H9 (cell line): Measurements from ENCODE around the gene CCDC102B. TPM values are rescaled to one million over a fixed set of nuclear protein-coding genes. Genes with fewer than 3 reads are reported as not detected.

Experiments
- DNase-seq: peaks from one replicate; pipeline ENCODE4 v3.0.0-alpha.2; 2017
- H2AFZ ChIP-seq: one replicate; pipeline ENCODE4 v1.6.1; 2013; ENCODE audit warnings: mild to moderate bottlenecking, low read length, control low read depth, moderate library complexity
- H2AK5ac ChIP-seq: 2 replicates; pipeline ENCODE4 v1.6.1; 2013; ENCODE audit warnings: low read length, control low read depth, mixed read lengths; ENCODE audit not compliant: insufficient read length
- H2BK120ac ChIP-seq: one replicate; pipeline ENCODE4 v1.6.1; 2013; ENCODE audit warnings: low read depth, mild to moderate bottlenecking, low read length, control low read depth, inconsistent platforms; ENCODE audit not compliant: poor library complexity, severe bottlenecking
- H2BK12ac ChIP-seq: 2 replicates; pipeline ENCODE4 v1.6.1; 2013; ENCODE audit warnings: low read length, control low read depth, mixed read lengths, low read depth; ENCODE audit not compliant: insufficient read length
- H2BK15ac ChIP-seq: 2 replicates; pipeline ENCODE4 v1.6.1; 2013; ENCODE audit warnings: low read depth, low read length, control low read depth
- H2BK20ac ChIP-seq: one replicate; pipeline ENCODE4 v1.6.1; 2013; ENCODE audit warnings: low read depth, mild to moderate bottlenecking, low read length, control low read depth, inconsistent platforms; ENCODE audit not compliant: poor library complexity, severe bottlenecking
- H2BK5ac ChIP-seq: 2 replicates; pipeline ENCODE4 v1.6.1; 2013; ENCODE audit warnings: low read length, control low read depth, mixed read lengths; ENCODE audit not compliant: insufficient read length
- H3K14ac ChIP-seq: 2 replicates; pipeline ENCODE4 v1.6.1; 2013; ENCODE audit warnings: low read length, control low read depth; ENCODE audit not compliant: insufficient read depth
- H3K18ac ChIP-seq: 2 replicates; pipeline ENCODE4 v1.6.1; 2013; ENCODE audit warnings: low read depth, mild to moderate bottlenecking, mixed read lengths, low read length, control low read depth; ENCODE audit not compliant: insufficient read length
- H3K23ac ChIP-seq: 2 replicates; pipeline ENCODE4 v1.6.1; 2013; ENCODE audit warnings: low read length, control low read depth, mixed read lengths, low read depth; ENCODE audit not compliant: insufficient read length
- H3K23me2 ChIP-seq: 2 replicates; pipeline ENCODE4 v1.6.1; 2013; ENCODE audit warnings: low read depth, mild to moderate bottlenecking, mixed read lengths, low read length, control low read depth; ENCODE audit not compliant: insufficient read length, poor library complexity, severe bottlenecking
- H3K27ac ChIP-seq: 2 replicates; pipeline ENCODE4 v1.5.1; 2013; ENCODE audit warnings: low read length, control low read depth, mixed read lengths, low read depth; ENCODE audit not compliant: insufficient read length
- H3K27me3 ChIP-seq: 2 replicates; pipeline ENCODE4 v1.6.1; 2013; ENCODE audit warnings: low read length, control low read depth, inconsistent platforms; ENCODE audit not compliant: insufficient read depth
- H3K4ac ChIP-seq: 2 replicates; pipeline ENCODE4 v1.6.1; 2013; ENCODE audit warnings: low read depth, mild to moderate bottlenecking, control low read depth, inconsistent platforms, low read length, moderate library complexity
- H3K4me1 ChIP-seq: 2 replicates; pipeline ENCODE4 v1.6.1; 2013; ENCODE audit warnings: low read length, control low read depth, inconsistent platforms; ENCODE audit not compliant: insufficient read depth
- H3K4me2 ChIP-seq: 2 replicates; pipeline ENCODE4 v1.6.1; 2013; ENCODE audit warnings: low read length, control low read depth, mixed read lengths; ENCODE audit not compliant: insufficient read length, insufficient read depth
- H3K56ac ChIP-seq: 2 replicates; pipeline ENCODE4 v1.6.1; 2013; ENCODE audit warnings: low read depth, mild to moderate bottlenecking, mixed read lengths, low read length, control low read depth; ENCODE audit not compliant: insufficient read length
- H3K79me1 ChIP-seq: 2 replicates; pipeline ENCODE4 v1.6.1; 2013; ENCODE audit warnings: low read depth, mild to moderate bottlenecking, moderate library complexity, low read length, control low read depth, inconsistent platforms; ENCODE audit not compliant: insufficient read depth, poor library complexity, severe bottlenecking
- H3K79me2 ChIP-seq: 2 replicates; pipeline ENCODE4 v1.6.1; 2013; ENCODE audit warnings: low read length, control low read depth, inconsistent platforms; ENCODE audit not compliant: insufficient read depth
- H3K9ac ChIP-seq: 2 replicates; pipeline ENCODE4 v1.6.1; 2013; ENCODE audit warnings: low read length, control low read depth, mixed read lengths; ENCODE audit not compliant: insufficient read length; ENCODE audit errors: extremely low read depth
- H3K9me3 ChIP-seq: one replicate; pipeline ENCODE4 v1.6.1; 2013; ENCODE audit warnings: low read depth, low read length, inconsistent platforms; ENCODE audit not compliant: control insufficient read depth
- H3T11ph ChIP-seq: one replicate; pipeline ENCODE4 v1.6.1; 2013; ENCODE audit warnings: mild to moderate bottlenecking, low read length, control low read depth, inconsistent platforms
- H4K20me1 ChIP-seq: one replicate; pipeline ENCODE4 v1.6.1; 2013; ENCODE audit not compliant: control insufficient read depth, insufficient read length, insufficient read depth
- H4K5ac ChIP-seq: 2 replicates; pipeline ENCODE4 v1.6.1; 2013; ENCODE audit warnings: low read depth, mild to moderate bottlenecking, mixed read lengths, low read length, control low read depth; ENCODE audit not compliant: insufficient read length
- H4K8ac ChIP-seq: replicated peaks from 2 replicates; pipeline ENCODE4 v1.6.1; 2013; ENCODE audit warnings: low read length, control low read depth, mixed read lengths, low read depth; ENCODE audit not compliant: insufficient read length
- H4K91ac ChIP-seq: 2 replicates; pipeline ENCODE4 v1.6.1; 2013; ENCODE audit warnings: low read depth, mild to moderate bottlenecking, moderate library complexity, mixed read lengths, low read length, control low read depth; ENCODE audit not compliant: insufficient read length
- H3K27ac Mint-ChIP-seq, 3 experiments: 2 replicates in 2 of 3; 3 replicates in 1 of 3; pipeline ENCODE4 v1.8.0; 2020 to 2021; ENCODE audit warnings: mixed read lengths in 3 of 3, mild to moderate bottlenecking in 1 of 3, moderate library complexity in 1 of 3
- H3K27me3 Mint-ChIP-seq: 2 replicates; pipeline ENCODE4 v1.8.0; 2021; ENCODE audit warnings: low read depth, mild to moderate bottlenecking, moderate library complexity, mixed read lengths
- H3K36me3 Mint-ChIP-seq, 3 experiments: 2 replicates in 2 of 3; 3 replicates in 1 of 3; pipeline ENCODE4 v1.8.0; 2020 to 2021; ENCODE audit warnings: low read depth in 3 of 3, mixed read lengths in 3 of 3; ENCODE audit not compliant: insufficient read depth in 1 of 3
- H3K4me1 Mint-ChIP-seq, 2 experiments: 2 replicates each; pipeline ENCODE4 v1.8.0; 2020; ENCODE audit warnings: mixed read lengths in 2 of 2
- H3K4me3 Mint-ChIP-seq, 2 experiments: 2 replicates in 1 of 2; 3 replicates in 1 of 2; pipeline ENCODE4 v1.8.0; 2020 to 2021; ENCODE audit warnings: mild to moderate bottlenecking in 2 of 2, mixed read lengths in 2 of 2, moderate library complexity in 1 of 2
- H3K9me3 Mint-ChIP-seq, 2 experiments: 2 replicates in 1 of 2; 3 replicates in 1 of 2; pipeline ENCODE4 v1.8.0; 2020; ENCODE audit warnings: mild to moderate bottlenecking in 2 of 2, mixed read lengths in 2 of 2, moderate library complexity in 1 of 2
- CTCF ChIP-seq: fragments of 200-600 bp; sonication (generic); conservative IDR thresholded peaks from 3 replicates; pipeline ENCODE4 v1.8.0; 2021; ENCODE audit warnings: antibody characterized with exemption, mild to moderate bottlenecking
- WGBS: extraction: QIAGEN DNeasy Blood & Tissue Kit; methylation state at CpG from one replicate; pipeline ENCODE4 v1.1.7; 2013; ENCODE audit warnings: missing lambda C conversion rate, low lambda C conversion rate, mixed read lengths; ENCODE audit not compliant: insufficient read length; ENCODE audit errors: extremely low coverage; 5-methylcytosine and 5-hydroxymethylcytosine counted together
- total RNA-seq: library from RNA; stranded (reverse); gene quantifications from 2 replicates; pipeline ENCODE4 v1.2.1, GENCODE V29; 2021

CCDC102B gene
- total RNA-seq, 1 experiment from 2014 or later = 1.2 TPM

DNA sequence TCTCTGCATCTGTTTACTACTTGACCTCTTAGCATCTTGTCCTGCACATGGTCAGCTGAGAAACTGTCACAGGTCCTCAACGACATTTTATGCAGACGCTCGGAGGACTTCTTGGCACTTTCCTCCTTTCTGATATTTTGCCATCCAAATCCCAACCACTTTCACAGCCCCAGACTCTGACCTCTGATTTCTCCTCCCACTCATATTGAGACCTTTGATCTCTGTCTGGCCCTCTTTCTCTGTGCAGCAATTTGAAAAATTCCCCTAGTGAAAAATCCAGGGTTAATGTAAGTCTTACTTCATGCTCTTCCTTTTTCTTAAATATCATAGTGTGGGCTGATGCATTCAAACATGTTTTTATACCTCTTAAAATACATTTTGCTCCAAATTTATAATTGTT, 273.8 kb downstream of the CCDC102B start:
- Histone ChIP-seq H3K4ac (no peak overlapping the region), H2BK120ac (no peak overlapping the region), H3K27me3 (no peaks in the 10 kb centered on the region), H3T11ph (no peak overlapping the region), H3K4me1 (no peaks in the 10 kb centered on the region), H2AK5ac (no peak overlapping the region), H4K91ac (no peak overlapping the region), H4K8ac (no peak overlapping the region), H3K79me1 (no peaks in the 10 kb centered on the region), H2AFZ (no peak overlapping the region), H3K4me2 (no peak overlapping the region), H3K9me3 (no peaks in the 10 kb centered on the region), H2BK12ac (no peak overlapping the region), H2BK20ac (no peak overlapping the region), H4K20me1 (no peaks in the 10 kb centered on the region), H3K14ac (no peak overlapping the region), H3K23ac (no peak overlapping the region), H2BK5ac (no peak overlapping the region), H2BK15ac (no peak overlapping the region), H3K79me2 (no peaks in the 10 kb centered on the region), H4K5ac (no peak overlapping the region), H3K23me2 (no peaks in the 10 kb centered on the region), H3K56ac (no peak overlapping the region), H3K9ac (no peak overlapping the region), H3K27ac (no peak overlapping the region), H3K18ac (no peak overlapping the region)
- H3K27ac Mint-ChIP-seq = no peak overlapping the region
- DNase-seq = no peak
- H3K27me3 Mint-ChIP-seq = no peaks in the 10 kb centered on the region
- no peaks in the 10 kb centered on the region for H3K9me3 Mint-ChIP-seq
- no CpG with 5 or more reads among the region's 3 CpGs for WGBS
- no peaks in the 10 kb centered on the region for H3K36me3 Mint-ChIP-seq
- no peak overlapping the region for H3K4me3 Mint-ChIP-seq
- H3K4me1 Mint-ChIP-seq = no peaks in the 10 kb centered on the region
- no peak for TF ChIP-seq CTCF
